H9 (cell line): ENCODE results near the gene LRIG1. TPM values are rescaled to one million over a fixed set of nuclear protein-coding genes. Genes with fewer than 3 reads are reported as not detected.
A peak's percentile ranks its signal among the peaks of the same experiment; 100 is the strongest.

Source experiments
- DNase-seq: peaks from one replicate; pipeline ENCODE4 v3.0.0-alpha.2; 2017
- H2AFZ ChIP-seq: one replicate; pipeline ENCODE4 v1.6.1; 2013; ENCODE audit warnings: mild to moderate bottlenecking, low read length, control low read depth, moderate library complexity
- H2AK5ac ChIP-seq: 2 replicates; pipeline ENCODE4 v1.6.1; 2013; ENCODE audit warnings: low read length, control low read depth, mixed read lengths; ENCODE audit not compliant: insufficient read length
- H2BK120ac ChIP-seq: one replicate; pipeline ENCODE4 v1.6.1; 2013; ENCODE audit warnings: low read depth, mild to moderate bottlenecking, low read length, control low read depth, inconsistent platforms; ENCODE audit not compliant: poor library complexity, severe bottlenecking
- H2BK12ac ChIP-seq: 2 replicates; pipeline ENCODE4 v1.6.1; 2013; ENCODE audit warnings: low read length, control low read depth, mixed read lengths, low read depth; ENCODE audit not compliant: insufficient read length
- H2BK15ac ChIP-seq: 2 replicates; pipeline ENCODE4 v1.6.1; 2013; ENCODE audit warnings: low read depth, low read length, control low read depth
- H2BK20ac ChIP-seq: one replicate; pipeline ENCODE4 v1.6.1; 2013; ENCODE audit warnings: low read depth, mild to moderate bottlenecking, low read length, control low read depth, inconsistent platforms; ENCODE audit not compliant: poor library complexity, severe bottlenecking
- H2BK5ac ChIP-seq: 2 replicates; pipeline ENCODE4 v1.6.1; 2013; ENCODE audit warnings: low read length, control low read depth, mixed read lengths; ENCODE audit not compliant: insufficient read length
- H3K14ac ChIP-seq: 2 replicates; pipeline ENCODE4 v1.6.1; 2013; ENCODE audit warnings: low read length, control low read depth; ENCODE audit not compliant: insufficient read depth
- H3K18ac ChIP-seq: 2 replicates; pipeline ENCODE4 v1.6.1; 2013; ENCODE audit warnings: low read depth, mild to moderate bottlenecking, mixed read lengths, low read length, control low read depth; ENCODE audit not compliant: insufficient read length
- H3K23ac ChIP-seq: 2 replicates; pipeline ENCODE4 v1.6.1; 2013; ENCODE audit warnings: low read length, control low read depth, mixed read lengths, low read depth; ENCODE audit not compliant: insufficient read length
- H3K23me2 ChIP-seq: 2 replicates; pipeline ENCODE4 v1.6.1; 2013; ENCODE audit warnings: low read depth, mild to moderate bottlenecking, mixed read lengths, low read length, control low read depth; ENCODE audit not compliant: insufficient read length, poor library complexity, severe bottlenecking
- H3K27ac ChIP-seq: 2 replicates; pipeline ENCODE4 v1.5.1; 2013; ENCODE audit warnings: low read length, control low read depth, mixed read lengths, low read depth; ENCODE audit not compliant: insufficient read length
- H3K27me3 ChIP-seq: 2 replicates; pipeline ENCODE4 v1.6.1; 2013; ENCODE audit warnings: low read length, control low read depth, inconsistent platforms; ENCODE audit not compliant: insufficient read depth
- H3K4ac ChIP-seq: 2 replicates; pipeline ENCODE4 v1.6.1; 2013; ENCODE audit warnings: low read depth, mild to moderate bottlenecking, control low read depth, inconsistent platforms, low read length, moderate library complexity
- H3K4me1 ChIP-seq: 2 replicates; pipeline ENCODE4 v1.6.1; 2013; ENCODE audit warnings: low read length, control low read depth, inconsistent platforms; ENCODE audit not compliant: insufficient read depth
- H3K4me2 ChIP-seq: 2 replicates; pipeline ENCODE4 v1.6.1; 2013; ENCODE audit warnings: low read length, control low read depth, mixed read lengths; ENCODE audit not compliant: insufficient read length, insufficient read depth
- H3K56ac ChIP-seq: 2 replicates; pipeline ENCODE4 v1.6.1; 2013; ENCODE audit warnings: low read depth, mild to moderate bottlenecking, mixed read lengths, low read length, control low read depth; ENCODE audit not compliant: insufficient read length
- H3K79me1 ChIP-seq: 2 replicates; pipeline ENCODE4 v1.6.1; 2013; ENCODE audit warnings: low read depth, mild to moderate bottlenecking, moderate library complexity, low read length, control low read depth, inconsistent platforms; ENCODE audit not compliant: insufficient read depth, poor library complexity, severe bottlenecking
- H3K79me2 ChIP-seq: 2 replicates; pipeline ENCODE4 v1.6.1; 2013; ENCODE audit warnings: low read length, control low read depth, inconsistent platforms; ENCODE audit not compliant: insufficient read depth
- H3K9ac ChIP-seq: 2 replicates; pipeline ENCODE4 v1.6.1; 2013; ENCODE audit warnings: low read length, control low read depth, mixed read lengths; ENCODE audit not compliant: insufficient read length; ENCODE audit errors: extremely low read depth
- H3K9me3 ChIP-seq: one replicate; pipeline ENCODE4 v1.6.1; 2013; ENCODE audit warnings: low read depth, low read length, inconsistent platforms; ENCODE audit not compliant: control insufficient read depth
- H3T11ph ChIP-seq: one replicate; pipeline ENCODE4 v1.6.1; 2013; ENCODE audit warnings: mild to moderate bottlenecking, low read length, control low read depth, inconsistent platforms
- H4K20me1 ChIP-seq: one replicate; pipeline ENCODE4 v1.6.1; 2013; ENCODE audit not compliant: control insufficient read depth, insufficient read length, insufficient read depth
- H4K5ac ChIP-seq: 2 replicates; pipeline ENCODE4 v1.6.1; 2013; ENCODE audit warnings: low read depth, mild to moderate bottlenecking, mixed read lengths, low read length, control low read depth; ENCODE audit not compliant: insufficient read length
- H4K8ac ChIP-seq: replicated peaks from 2 replicates; pipeline ENCODE4 v1.6.1; 2013; ENCODE audit warnings: low read length, control low read depth, mixed read lengths, low read depth; ENCODE audit not compliant: insufficient read length
- H4K91ac ChIP-seq: 2 replicates; pipeline ENCODE4 v1.6.1; 2013; ENCODE audit warnings: low read depth, mild to moderate bottlenecking, moderate library complexity, mixed read lengths, low read length, control low read depth; ENCODE audit not compliant: insufficient read length
- H3K27ac Mint-ChIP-seq, 3 experiments: 2 replicates in 2 of 3; 3 replicates in 1 of 3; pipeline ENCODE4 v1.8.0; 2020 to 2021; ENCODE audit warnings: mixed read lengths in 3 of 3, mild to moderate bottlenecking in 1 of 3, moderate library complexity in 1 of 3
- H3K27me3 Mint-ChIP-seq: 2 replicates; pipeline ENCODE4 v1.8.0; 2021; ENCODE audit warnings: low read depth, mild to moderate bottlenecking, moderate library complexity, mixed read lengths
- H3K36me3 Mint-ChIP-seq, 3 experiments: 2 replicates in 2 of 3; 3 replicates in 1 of 3; pipeline ENCODE4 v1.8.0; 2020 to 2021; ENCODE audit warnings: low read depth in 3 of 3, mixed read lengths in 3 of 3; ENCODE audit not compliant: insufficient read depth in 1 of 3
- H3K4me1 Mint-ChIP-seq, 2 experiments: 2 replicates each; pipeline ENCODE4 v1.8.0; 2020; ENCODE audit warnings: mixed read lengths in 2 of 2
- H3K4me3 Mint-ChIP-seq, 2 experiments: 2 replicates in 1 of 2; 3 replicates in 1 of 2; pipeline ENCODE4 v1.8.0; 2020 to 2021; ENCODE audit warnings: mild to moderate bottlenecking in 2 of 2, mixed read lengths in 2 of 2, moderate library complexity in 1 of 2
- H3K9me3 Mint-ChIP-seq, 2 experiments: 2 replicates in 1 of 2; 3 replicates in 1 of 2; pipeline ENCODE4 v1.8.0; 2020; ENCODE audit warnings: mild to moderate bottlenecking in 2 of 2, mixed read lengths in 2 of 2, moderate library complexity in 1 of 2
- CTCF ChIP-seq: fragments of 200-600 bp; sonication (generic); conservative IDR thresholded peaks from 3 replicates; pipeline ENCODE4 v1.8.0; 2021; ENCODE audit warnings: antibody characterized with exemption, mild to moderate bottlenecking
- WGBS: extraction: QIAGEN DNeasy Blood & Tissue Kit; methylation state at CpG from one replicate; pipeline ENCODE4 v1.1.7; 2013; ENCODE audit warnings: missing lambda C conversion rate, low lambda C conversion rate, mixed read lengths; ENCODE audit not compliant: insufficient read length; ENCODE audit errors: extremely low coverage; 5-methylcytosine and 5-hydroxymethylcytosine counted together
- total RNA-seq: library from RNA; stranded (reverse); gene quantifications from 2 replicates; pipeline ENCODE4 v1.2.1, GENCODE V29; 2021

The LRIG1 gene
- total RNA-seq, 1 experiment from 2014 or later = 70.3 TPM

GRCh38 chr3:66492071-66492470, 8.8 kb downstream of the LRIG1 start:
- no peak overlapping the region for H2AFZ ChIP-seq
- H3K9me3 ChIP-seq = no peaks in the 10 kb centered on the region
- no peak overlapping the region for H3K27ac ChIP-seq
- H4K5ac ChIP-seq = no peak overlapping the region
- no peak overlapping the region for H3K18ac ChIP-seq
- Mint-ChIP-seq H3K27ac (peak overlapping the region; percentile 4 to 99 (median 86); a peak in 4 of 7 replicates), H3K4me1 (peaks cover 90 to 94% of the 10 kb centered on the region in 2 experiments), H3K36me3 (peaks cover 2 to 9% (median 7%) of the 10 kb centered on the region in 3 experiments; a peak in 3 of 7 replicates), H3K4me3 (peak overlapping the region in 1 of 2 experiments; percentile 28; a peak in 2 of 5 replicates), H3K27me3 (no peaks in the 10 kb centered on the region), H3K9me3 (no peaks in the 10 kb centered on the region; a peak in 1 of 5 replicates)
- H4K20me1 ChIP-seq = no peaks in the 10 kb centered on the region
- no peaks in the 10 kb centered on the region for H3K27me3 ChIP-seq
- TF ChIP-seq CTCF = no peak
- no peak overlapping the region for H2BK5ac ChIP-seq
- H3K4ac ChIP-seq = no peak overlapping the region
- no peak overlapping the region for H3K4me2 ChIP-seq
- H3K23me2 ChIP-seq = no peaks in the 10 kb centered on the region
- no peak overlapping the region for H3K56ac ChIP-seq
- H3K79me1 ChIP-seq = peaks cover 5% of the 10 kb centered on the region
- peaks cover 55% of the 10 kb centered on the region for H3K79me2 ChIP-seq
- no CpG with 5 or more reads among the region's 3 CpGs for WGBS
- H2BK20ac ChIP-seq = no peak overlapping the region
- H3T11ph ChIP-seq = no peak overlapping the region
- H4K8ac ChIP-seq = no peak overlapping the region
- H2BK120ac ChIP-seq = no peak overlapping the region
- no peak overlapping the region for H3K23ac ChIP-seq
- peaks cover 37% of the 10 kb centered on the region for H3K4me1 ChIP-seq
- DNase-seq = no peak
- no peak overlapping the region for H2BK15ac ChIP-seq
- H2AK5ac ChIP-seq = no peak overlapping the region
- H2BK12ac ChIP-seq = no peak overlapping the region
- H3K9ac ChIP-seq = peak overlapping the region; percentile 5
- no peak overlapping the region for H4K91ac ChIP-seq
- H3K14ac ChIP-seq = no peak overlapping the region
